Neural cell (in vitro differentiated cells): ENCODE data around the gene SSUH2. TPM values are rescaled to one million over a fixed set of nuclear protein-coding genes. Genes with fewer than 3 reads are reported as not detected.
"Not testable (repeated sequence)": the region's sequence is repeated elsewhere in the genome, so short reads cannot be mapped to it uniquely, and the experiment has no call there.

Experiments
- H2AFZ ChIP-seq: fragments of 200-600, 300-800 bp; sonication (generic), shearing (Covaris generic); 2 replicates; pipeline ENCODE4 v1.6.0; 2014; ENCODE audit warnings: low read depth, mild to moderate bottlenecking, antibody characterized with exemption, low read length, moderate library complexity
- H3F3A ChIP-seq: fragments of 200-600 bp; shearing (Covaris generic); 2 replicates; pipeline ENCODE4 v1.6.1; 2016; ENCODE audit warnings: mild to moderate bottlenecking, moderate library complexity, mixed read lengths, antibody characterized with exemption, low read length; ENCODE audit not compliant: insufficient read depth, poor library complexity, severe bottlenecking
- H3K27ac ChIP-seq: fragments of 200-600, 300-800 bp; sonication (generic), shearing (Covaris generic); 2 replicates; pipeline ENCODE4 v1.5.1; 2014; ENCODE audit warnings: mild to moderate bottlenecking, low read length, moderate library complexity
- H3K27me3 ChIP-seq: fragments of 300-800, 200-600 bp; sonication (generic), shearing (Covaris generic); 2 replicates; pipeline ENCODE4 v1.6.0; 2014; ENCODE audit warnings: mild to moderate bottlenecking, low read depth, low read length, moderate library complexity; ENCODE audit not compliant: insufficient read depth
- H3K36me3 ChIP-seq: fragments of 300-800, 200-600 bp; sonication (generic), shearing (Covaris generic); 2 replicates; pipeline ENCODE4 v1.5.1; 2014; ENCODE audit warnings: mild to moderate bottlenecking, antibody characterized with exemption, low read length, moderate library complexity; ENCODE audit not compliant: insufficient read depth
- H3K4me2 ChIP-seq: fragments of 300-800, 200-600 bp; sonication (generic), shearing (Covaris generic); 2 replicates; pipeline ENCODE4 v1.6.0; 2014; ENCODE audit warnings: mild to moderate bottlenecking, low read length
- H3K4me3 ChIP-seq: fragments of 300-800, 200-600 bp; sonication (generic), shearing (Covaris generic); 2 replicates; pipeline ENCODE4 v1.5.1; 2014; ENCODE audit warnings: mild to moderate bottlenecking, low read length, moderate library complexity
- H3K79me2 ChIP-seq: fragments of 200-600 bp; shearing (Covaris generic); replicated peaks from 2 replicates; pipeline ENCODE4 v1.6.0; 2014; ENCODE audit warnings: mild to moderate bottlenecking, low read length, moderate library complexity; ENCODE audit not compliant: insufficient read depth
- H3K9ac ChIP-seq: fragments of 300-800, 200-600 bp; sonication (generic), shearing (Covaris generic); 2 replicates; pipeline ENCODE4 v1.6.1; 2016; ENCODE audit warnings: mild to moderate bottlenecking, low read length, mixed read lengths
- H3K9me2 ChIP-seq: fragments of 200-600 bp; shearing (Covaris generic); 2 replicates; pipeline ENCODE4 v1.6.1; 2016; ENCODE audit warnings: mild to moderate bottlenecking, low read length, mixed read lengths; ENCODE audit not compliant: insufficient read depth
- H3K9me3 ChIP-seq: fragments of 200-600, 300-800 bp; sonication (generic), shearing (Covaris generic); 2 replicates; pipeline ENCODE4 v1.6.1; 2016; ENCODE audit warnings: mild to moderate bottlenecking, mixed run types, low read length, moderate library complexity, mixed read lengths
- H4K20me1 ChIP-seq: fragments of 200-600 bp; shearing (Covaris generic); 2 replicates; pipeline ENCODE4 v1.6.1; 2016; ENCODE audit warnings: mild to moderate bottlenecking, mixed run types; ENCODE audit not compliant: insufficient read depth
- EP300 ChIP-seq: fragments of 450-650 bp; conservative IDR thresholded peaks from 2 replicates; pipeline ENCODE4 v1.6.1; 2014; ENCODE audit warnings: antibody characterized with exemption, mild to moderate bottlenecking, moderate library complexity; ENCODE audit not compliant: poor library complexity, severe bottlenecking
- EZH2 ChIP-seq: fragments of 200-600, 300-800 bp; shearing (Covaris generic), sonication (generic); IDR thresholded peaks from 2 replicates; pipeline ENCODE4 v1.6.1; 2014; ENCODE audit warnings: antibody characterized with exemption, low read length, borderline replicate concordance, mild to moderate bottlenecking; ENCODE audit not compliant: insufficient read depth, poor library complexity, severe bottlenecking
- MXI1 ChIP-seq: fragments of 450-650 bp; conservative IDR thresholded peaks from 2 replicates; pipeline ENCODE4 v1.6.1; 2014; ENCODE audit warnings: antibody characterized with exemption, mild to moderate bottlenecking; ENCODE audit not compliant: poor library complexity, severe bottlenecking
- POLR2AphosphoS5 ChIP-seq: IDR thresholded peaks from 2 replicates; pipeline ENCODE4 v1.6.1; 2012
- RAD21 ChIP-seq: fragments of 450-650 bp; conservative IDR thresholded peaks from 2 replicates; pipeline ENCODE4 v1.6.1; 2014; ENCODE audit warnings: antibody characterized with exemption, mild to moderate bottlenecking, moderate library complexity
- REST ChIP-seq: IDR thresholded peaks from 2 replicates; pipeline ENCODE4 v1.6.1; 2012; ENCODE audit warnings: borderline replicate concordance
- SMC3 ChIP-seq: fragments of 450-650 bp; conservative IDR thresholded peaks from 2 replicates; pipeline ENCODE4 v1.6.1; 2014; ENCODE audit warnings: antibody characterized with exemption, mild to moderate bottlenecking, moderate library complexity; ENCODE audit not compliant: poor library complexity
- TAF1 ChIP-seq: IDR thresholded peaks from 2 replicates; pipeline ENCODE4 v1.6.1; 2012; ENCODE audit warnings: low read depth
- polyA plus RNA-seq: library from polyadenylated mRNA; depleted of rRNA; stranded (reverse); fragments of >200 nt; gene quantifications from 2 replicates; pipeline ENCODE4 v1.2.3, GENCODE V29; 2014

The SSUH2 gene
- polyA plus RNA-seq, 1 donor from 2014 or later = 0.88 TPM

- H3K79me2 ChIP-seq = no peaks in the 10 kb centered on the region
- H3K9me3 ChIP-seq = no peaks in the 10 kb centered on the region
- no peak overlapping the region for H3K4me2 ChIP-seq
- H2AFZ ChIP-seq = no peak overlapping the region
- H3K9me2 ChIP-seq = no peaks in the 10 kb centered on the region
- no peaks in the 10 kb centered on the region for H3F3A ChIP-seq
- H3K27ac ChIP-seq = no peak overlapping the region
- no peak overlapping the region for H3K4me3 ChIP-seq
- H3K9ac ChIP-seq = no peak overlapping the region
- H3K36me3 ChIP-seq = no peaks in the 10 kb centered on the region
- no peaks in the 10 kb centered on the region for H4K20me1 ChIP-seq
- TF ChIP-seq REST = no peak
- no peak for TF ChIP-seq EZH2
- no peak for TF ChIP-seq POLR2AphosphoS5
- no peak for TF ChIP-seq MXI1
- no peak for TF ChIP-seq SMC3
- TF ChIP-seq RAD21 = no peak
- no peak for TF ChIP-seq TAF1
- no peak for TF ChIP-seq EP300
- no peaks in the 10 kb centered on the region for H3K27me3 ChIP-seq
These were observed 34.2 kb upstream of the SSUH2 start for GRCh38 chr3:8678751-8679150.

- H3F3A ChIP-seq, H3K27ac ChIP-seq, H3K9ac ChIP-seq, H3K36me3 ChIP-seq, H3K79me2 ChIP-seq, H3K9me2 ChIP-seq, H3K4me2 ChIP-seq, H3K4me3 ChIP-seq, H3K9me3 ChIP-seq, H4K20me1 ChIP-seq, H3K27me3 ChIP-seq, H2AFZ ChIP-seq: not testable (repeated sequence)
These were observed 32.7 kb upstream of the SSUH2 start for GRCh38 chr3:8677258-8677657.

- H3K9me2 ChIP-seq, H3K36me3 ChIP-seq, H3K27me3 ChIP-seq, H4K20me1 ChIP-seq, H3K9ac ChIP-seq, H3K27ac ChIP-seq, H3K4me3 ChIP-seq, H2AFZ ChIP-seq, H3K79me2 ChIP-seq, H3K9me3 ChIP-seq, H3F3A ChIP-seq, H3K4me2 ChIP-seq: not testable (repeated sequence)
These were observed 31.0 kb upstream of the SSUH2 start for GRCh38 chr3:8675591-8675990.
